HepG2 (cell line): ENCODE data around the gene STRN4. TPM values are rescaled to one million over a fixed set of nuclear protein-coding genes. Genes with fewer than 3 reads are reported as not detected.

Experiments used
- ATAC-seq: fragments of 200-7000 bp; cut with Tn5 transposase; 3 replicates; pipeline ENCODE4 v1.9.1; 2020; ENCODE audit warnings: mild to moderate bottlenecking, moderate library complexity
- BruUV-seq: library from RNA; stranded (reverse); fragments of 400-500 nt; replicated peaks from 2 replicates; lab custom pipeline; 2021; lab: Mats Ljungman, UMichigan
- CTCF ChIA-PET: fragments of 300-600 bp; formaldehyde crosslinking; extraction: SDS; loops from one replicate; lab custom pipeline; 2021; ENCODE audit warnings: low total read pairs, inconsistent platforms, low intra/inter-chr PET ratio; lab: Yijun Ruan, JAX
- POLR2A ChIA-PET: fragments of 350-600 bp; sonication (Branson Sonifier 250); formaldehyde crosslinking; loops from one replicate; lab custom pipeline; 2020; ENCODE audit warnings: antibody characterized with exemption, inconsistent platforms; lab: Yijun Ruan, JAX
- DNase-seq: peaks from one replicate; pipeline ENCODE4 v3.0.0-alpha.2; 2015; ENCODE audit warnings: low spot score
- FAIRE-seq: peaks from 3 replicates; lab custom pipeline; 2011; peaks lifted over from hg19 to GRCh38; lab: Jason Lieb, UNC
- H2AFZ ChIP-seq: one replicate; pipeline ENCODE4 v1.6.1; 2011; ENCODE audit warnings: low read length, inconsistent platforms
- H3K27ac ChIP-seq: fragments of 300-600 bp; 3 replicates; pipeline ENCODE4 v1.8.0; 2011; ENCODE audit warnings: mixed run types, mild to moderate bottlenecking, mixed read lengths, low read length, inconsistent platforms; ENCODE audit not compliant: insufficient read depth; ENCODE audit errors: extremely low read length
- H3K27me3 ChIP-seq, 2 experiments: fragments of 200-600 bp in 1 of 2; 2 replicates in 1 of 2; 3 replicates in 1 of 2; pipeline versions ENCODE4 v1.6.0 to v1.8.0; 2011; ENCODE audit warnings: low read length in 2 of 2, mild to moderate bottlenecking in 2 of 2, moderate library complexity in 2 of 2, inconsistent platforms in 1 of 2; ENCODE audit not compliant: insufficient read depth in 2 of 2, control insufficient read depth in 1 of 2
- H3K36me3 ChIP-seq, 2 experiments: fragments of 200-600 bp in 1 of 2; replicated peaks in 1 of 2; 2 replicates in 1 of 2; 3 replicates in 1 of 2; pipeline versions ENCODE4 v1.5.1 to v1.8.0; 2011; ENCODE audit warnings: low read length in 2 of 2, inconsistent platforms in 1 of 2; ENCODE audit not compliant: insufficient read depth in 2 of 2, control insufficient read depth in 1 of 2
- H3K4me1 ChIP-seq: 2 replicates; pipeline ENCODE4 v1.5.1; 2012; ENCODE audit warnings: low read length, inconsistent platforms; ENCODE audit not compliant: insufficient read depth
- H3K4me2 ChIP-seq: 2 replicates; pipeline ENCODE4 v1.6.0; 2011; ENCODE audit warnings: low read depth, low read length, inconsistent platforms
- H3K4me3 ChIP-seq, 3 experiments: fragments of 200-600 bp in 1 of 3; sonication (generic), shearing (Covaris generic) in 1 of 3; replicated peaks in 1 of 3; 2 replicates each; pipeline ENCODE4 v1.5.1; 2011 to 2016; ENCODE audit warnings: low read length in 3 of 3, inconsistent platforms in 2 of 3, low read depth in 2 of 3, mild to moderate bottlenecking in 2 of 3, control low read depth in 1 of 3, mixed read lengths in 1 of 3; ENCODE audit not compliant: insufficient read depth in 1 of 3
- H3K79me2 ChIP-seq: one replicate; pipeline ENCODE4 v1.6.1; 2011; ENCODE audit warnings: low read length, inconsistent platforms; ENCODE audit not compliant: insufficient read depth
- H3K9ac ChIP-seq: 2 replicates; pipeline ENCODE4 v1.6.0; 2011; ENCODE audit warnings: mild to moderate bottlenecking, low read depth, low read length, inconsistent platforms; ENCODE audit not compliant: insufficient read depth
- H3K9me3 ChIP-seq: 2 replicates; pipeline ENCODE4 v1.5.1; 2012; ENCODE audit warnings: mild to moderate bottlenecking, low read length
- H4K20me1 ChIP-seq: 2 replicates; pipeline ENCODE4 v1.6.0; 2011; ENCODE audit warnings: inconsistent platforms, mild to moderate bottlenecking, low read length, moderate library complexity; ENCODE audit not compliant: insufficient read depth
- AFF4 ChIP-seq: sonication (generic); formaldehyde crosslinking; IDR thresholded peaks from 2 replicates; pipeline ENCODE4 v1.4.0; 2020; ENCODE audit warnings: missing genetic modification reagents
- ETV6 ChIP-seq: sonication (generic); formaldehyde crosslinking; conservative IDR thresholded peaks from 2 replicates; pipeline ENCODE4 v1.4.0; 2020; ENCODE audit warnings: missing genetic modification reagents
- FOXJ3 ChIP-seq: sonication (generic); formaldehyde crosslinking; IDR thresholded peaks from 2 replicates; pipeline ENCODE4 v1.4.0; 2020; ENCODE audit warnings: missing genetic modification reagents, mild to moderate bottlenecking, borderline replicate concordance
- GPBP1L1 ChIP-seq: sonication (generic); formaldehyde crosslinking; IDR thresholded peaks from 2 replicates; pipeline ENCODE4 v1.5.0; 2020; ENCODE audit warnings: mild to moderate bottlenecking, missing genetic modification reagents
- LRRFIP1 ChIP-seq: sonication (generic); formaldehyde crosslinking; conservative IDR thresholded peaks from 2 replicates; pipeline ENCODE4 v1.4.0; 2020; ENCODE audit warnings: missing genetic modification reagents
- MBD4 ChIP-seq: IDR thresholded peaks from 2 replicates; pipeline ENCODE4 v1.6.1; 2012; ENCODE audit warnings: low read length, inconsistent platforms, borderline replicate concordance
- TARDBP ChIP-seq: sonication (generic); formaldehyde crosslinking; IDR thresholded peaks from 2 replicates; pipeline ENCODE4 v1.8.0; 2022; ENCODE audit warnings: mild to moderate bottlenecking, missing genetic modification reagents
- XBP1 ChIP-seq: sonication (generic); formaldehyde crosslinking; IDR thresholded peaks from 2 replicates; pipeline ENCODE4 v1.5.0; 2020; ENCODE audit warnings: missing genetic modification reagents
- ZNF143 ChIP-seq: sonication (generic); formaldehyde crosslinking; IDR thresholded peaks from 2 replicates; pipeline ENCODE4 v1.4.0; 2020; ENCODE audit warnings: missing genetic modification reagents
- ZNF24 ChIP-seq: fragments of 450-650 bp; IDR thresholded peaks from 2 replicates; pipeline ENCODE4 v1.6.1; 2017; ENCODE audit warnings: antibody characterized with exemption, mild to moderate bottlenecking
- WGBS: methylation state at CpG from one replicate; pipeline ENCODE4 v1.1.6; 2017; ENCODE audit warnings: low lambda C conversion rate; 5-methylcytosine and 5-hydroxymethylcytosine counted together
- in situ Hi-C: cut with HindIII; loops from 2 replicates; pipeline ENCODE4 v1.10.0; 2017; ENCODE audit warnings: low pct_unique_long_range_greater_than_20kb; ENCODE audit not compliant: extremely low pct_ligation_motif_present
- intact Hi-C: fragments of 100-400 bp; cut with micrococcal nuclease; formaldehyde crosslinking; loops from one replicate; pipeline ENCODE4 v1.10.0; 2022; ENCODE audit not compliant: unreplicated experiment
- polyA plus RNA-seq, 8 experiments: library from polyadenylated mRNA; depleted of rRNA in 3 of 8; stranded (reverse) in 7 of 8; unstranded in 1 of 8; fragments of >200 nt; fragmentation: Illumina TruSeq in 4 of 8; extraction: Trizol in 4 of 8; gene quantifications; 2 replicates each; pipeline versions ENCODE4 v1.2.1 to v1.2.3, GENCODE V29; 2011 to 2016; ENCODE audit warnings: low read depth in 4 of 8, missing spikeins in 1 of 8, mixed read lengths in 1 of 8; ENCODE audit not compliant: insufficient read depth in 1 of 8
- total RNA-seq, 5 experiments: library from RNA; depleted of rRNA; stranded (reverse); fragments of >200 nt; fragmentation: Illumina TruSeq; extraction: Trizol; gene quantifications; 2 replicates each; pipeline ENCODE4 v1.2.3, GENCODE V29; 2016; ENCODE audit warnings: low read depth in 1 of 5

Gene STRN4
- total and polyA plus RNA-seq, 2 of the 13 experiments (the other 11 are each of a cell fraction or from before 2014, with no cell fraction given) = 43.1 to 57.3 TPM

- H3K9ac ChIP-seq = no peak overlapping the region
- ChIA-PET POLR2A (no interaction called here), CTCF (no interaction called here)
- H2AFZ ChIP-seq = no peak overlapping the region
- intact Hi-C loops (no loop called here), in situ Hi-C loops (no loop called here)
- peaks cover 13% of the 10 kb centered on the region; the same call in 1 of the 2 replicates for H4K20me1 ChIP-seq
- no peak overlapping the region for H3K4me2 ChIP-seq
- no TSS peak for BruUV-seq
- H3K27me3 ChIP-seq = no peaks in the 10 kb centered on the region
- TF ChIP-seq ZNF143 = no peak
- TF ChIP-seq GPBP1L1 = no peak
- no peak for TF ChIP-seq AFF4
- no peak for TF ChIP-seq MBD4
- TF ChIP-seq FOXJ3 (CRISPR knock-in tag) = no peak
- no peak for TF ChIP-seq XBP1 (CRISPR knock-in tag)
- TF ChIP-seq ZNF24 = no peak
- no peak for TF ChIP-seq LRRFIP1
- TF ChIP-seq ETV6 = no peak
- TF ChIP-seq TARDBP (CRISPR knock-in tag) = no peak
- no peaks in the 10 kb centered on the region for H3K4me1 ChIP-seq
- no peak overlapping the region for H3K4me3 ChIP-seq
- DNase-seq (no peak), FAIRE-seq (no peak), ATAC-seq (no peak)
- no peaks in the 10 kb centered on the region for H3K9me3 ChIP-seq
- no peak overlapping the region for H3K27ac ChIP-seq
- 94% methylated on average over 8 of the region's 14 CpGs for WGBS
- H3K79me2 ChIP-seq = no peaks in the 10 kb centered on the region
- H3K36me3 ChIP-seq = peaks cover 54 to 86% of the 10 kb centered on the region in 2 experiments
Measured at GRCh38 chr19:46731007-46731501, 15.2 kb downstream of the STRN4 start.
